Measurements from ENCODE around the gene DNPEP.
"Not testable (repeated sequence)": the region's sequence is repeated elsewhere in the genome, so short reads cannot be mapped to it uniquely, and the experiment has no call there.

DNPEP gene

DNA sequence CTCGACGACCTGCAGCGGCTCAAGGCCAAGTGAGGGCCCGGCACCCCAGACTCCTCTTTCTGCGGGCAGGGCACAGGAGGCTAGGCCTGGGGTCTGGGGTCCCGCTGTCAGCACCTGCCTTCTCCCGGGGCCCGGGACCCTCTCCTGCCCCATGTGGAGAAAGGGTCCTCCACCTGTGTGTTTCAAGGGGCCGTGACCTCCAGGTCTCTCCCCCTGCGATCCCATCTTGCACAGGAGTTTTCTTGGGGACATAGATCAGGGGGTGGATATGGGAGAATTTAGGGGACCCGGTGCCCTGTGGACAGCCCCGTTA is 31.3 kb upstream of the DNPEP start:
- DNase-seq = no peak

- peak in 2 of 3 experiments; percentile 63 to 71 for DNase-seq
These were observed 30.7 kb upstream of the DNPEP start, which contains the start of gene DES for GRCh38 chr2:219418155-219419011. TSS of gene DES (plus strand) at chr2:219418377. CDS start at chr2:219418463, 86 bp downstream.

- DNase-seq = no peak
These were observed 29.7 kb upstream of the DNPEP start for GRCh38 chr2:219417374-219417773.

- DNase-seq = no peak
These were observed 29.2 kb upstream of the DNPEP start for GRCh38 chr2:219416938-219417337.

GRCh38 chr2:219416235-219416602 is 28.5 kb upstream of the DNPEP start:
- no peak for DNase-seq

DNA sequence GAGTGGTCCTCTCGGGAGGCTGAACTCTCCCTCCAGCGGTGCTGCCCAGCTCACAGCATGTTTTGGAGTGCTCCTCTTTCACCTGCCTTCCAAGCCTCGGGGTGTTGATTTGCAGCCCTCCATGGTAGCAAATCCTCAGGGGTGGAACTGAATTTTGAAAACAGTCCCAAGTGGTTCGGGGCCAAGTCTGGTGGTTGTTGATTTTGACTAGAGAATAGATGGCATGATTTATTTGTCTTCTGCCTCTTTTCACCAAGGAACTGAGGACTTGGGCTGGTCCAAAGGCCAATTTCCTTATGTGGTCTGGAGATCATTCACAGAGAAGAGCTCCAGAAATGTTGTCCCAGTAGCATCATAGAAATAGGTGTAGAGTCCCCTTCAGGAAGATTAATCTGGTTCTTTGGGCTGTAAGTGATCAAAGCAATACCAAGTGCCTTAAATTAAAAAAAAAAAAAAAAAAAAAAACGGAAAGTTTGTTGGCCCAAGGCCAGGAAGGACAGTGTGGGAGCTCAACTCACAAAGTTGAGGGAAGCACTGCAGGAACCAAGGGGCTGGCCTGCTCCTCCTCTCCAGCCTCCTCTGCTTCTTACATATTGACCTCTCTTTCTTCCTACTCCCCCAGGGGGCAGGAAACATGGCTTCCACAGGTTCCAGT is 28.0 kb upstream of the DNPEP start:
- no peak for DNase-seq

DNA sequence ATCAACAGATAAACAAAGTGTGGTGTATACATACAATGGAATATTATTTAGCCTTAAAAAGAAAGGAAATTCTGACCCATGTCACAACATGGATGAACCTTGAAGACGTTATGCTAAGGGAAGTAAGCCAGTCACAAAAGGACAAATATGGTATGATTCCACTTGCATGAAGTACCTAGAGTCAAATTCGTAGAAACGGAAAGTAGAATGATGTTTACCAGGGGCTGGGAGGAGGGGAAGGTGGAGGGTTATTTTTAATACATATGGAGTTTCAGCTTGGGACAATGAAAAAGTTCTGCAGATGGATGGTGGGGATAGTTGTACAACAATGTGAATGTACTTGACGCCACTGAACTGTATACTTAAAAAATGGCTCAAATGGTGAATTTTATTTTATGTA is 27.1 kb upstream of the DNPEP start:
- DNase-seq = no peak

- DNase-seq = no peak
These were observed 22.7 kb upstream of the DNPEP start for GRCh38 chr2:219410390-219410789.

- no peak for DNase-seq
These were observed 21.9 kb upstream of the DNPEP start for GRCh38 chr2:219409619-219410018.

DNA sequence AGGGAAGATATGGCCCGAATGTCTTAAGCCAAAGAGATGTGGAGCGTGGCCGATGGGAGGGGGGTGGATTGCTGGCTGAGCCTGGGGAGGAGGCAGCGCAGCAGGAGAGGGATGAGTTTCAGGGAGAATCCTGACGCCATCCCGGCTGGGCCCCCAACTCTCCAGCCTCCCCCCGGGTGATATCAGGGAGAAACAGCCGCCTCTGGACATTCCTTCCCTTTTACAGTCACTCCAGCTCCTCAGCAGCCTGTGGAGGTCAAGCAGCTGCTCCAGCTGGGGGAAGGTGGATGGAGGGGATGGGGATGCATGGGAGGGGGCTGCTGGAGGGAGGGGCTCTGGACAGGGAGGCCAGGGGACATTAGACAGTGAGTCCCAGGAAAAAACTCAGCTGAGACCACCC is 20.9 kb upstream of the DNPEP start:
- DNase-seq = no peak

GRCh38 chr2:219408204-219408603 is 20.5 kb upstream of the DNPEP start:
- DNase-seq = no peak

- DNase-seq = not testable (repeated sequence)
These were observed 19.6 kb upstream of the DNPEP start for GRCh38 chr2:219407343-219407742.

DNA sequence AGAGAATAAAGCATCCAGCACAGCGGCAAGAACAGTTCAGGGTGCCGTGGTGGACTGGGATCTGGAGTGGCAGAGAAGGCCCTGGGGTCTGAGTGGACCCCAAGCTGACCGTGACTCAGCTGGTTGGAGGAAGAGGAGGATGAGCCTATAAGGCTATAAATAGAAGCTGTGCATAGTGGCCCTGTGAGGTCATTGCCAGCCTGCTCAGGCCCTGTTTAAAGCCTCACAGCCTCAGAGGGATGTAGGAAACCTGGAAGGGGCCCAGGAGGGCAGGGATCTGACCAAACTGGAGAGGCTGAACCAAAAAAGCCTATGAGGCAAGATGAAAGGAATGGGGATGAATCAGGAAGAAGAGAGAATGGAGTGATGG is 19.1 kb upstream of the DNPEP start:
- no peak for DNase-seq

DNA sequence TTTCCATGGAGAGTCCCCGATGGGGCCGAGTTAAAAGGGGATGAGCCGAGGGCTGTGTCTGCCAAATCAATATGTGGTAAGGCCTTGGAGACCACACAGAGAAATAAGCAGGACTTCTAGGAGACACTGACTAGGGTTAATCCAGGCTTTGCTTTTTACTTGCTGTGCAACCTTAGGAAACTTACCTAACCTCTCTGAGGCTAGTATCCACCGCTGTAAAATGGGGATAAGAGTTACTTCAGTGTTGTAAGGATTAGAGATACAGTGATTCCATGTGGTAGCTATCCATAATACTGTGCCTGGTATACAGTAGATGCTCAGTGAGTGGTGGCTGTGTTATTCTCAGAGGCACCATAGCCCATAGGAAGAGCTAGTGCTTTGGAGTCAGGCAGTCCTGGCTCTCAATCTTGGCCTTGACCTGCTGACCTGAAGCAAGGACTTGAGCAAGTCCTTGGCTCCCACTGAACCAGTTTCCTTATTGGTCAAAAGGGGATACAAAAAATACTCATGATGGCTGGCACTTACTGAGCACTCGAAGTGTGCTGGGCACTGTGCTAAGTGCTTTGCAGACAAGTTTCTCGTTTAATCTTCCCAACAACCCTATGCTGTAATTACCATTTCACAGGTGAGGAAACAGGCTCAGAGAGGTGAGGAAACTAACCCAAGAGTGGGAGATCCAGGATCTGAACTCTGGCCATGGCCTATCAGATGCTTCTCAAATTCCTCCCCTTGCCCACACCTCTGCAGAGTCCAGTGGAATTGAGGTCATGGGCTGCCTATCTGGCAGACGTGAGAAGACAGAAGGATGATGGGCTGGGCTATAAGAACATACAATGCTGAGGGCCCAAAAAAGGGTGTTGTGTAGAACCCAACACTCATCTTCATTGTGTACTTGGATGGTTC is 18.5 kb upstream of the DNPEP start:
- no peak for DNase-seq

GRCh38 chr2:219405451-219405850 is 17.7 kb upstream of the DNPEP start:
- no peak for DNase-seq

DNA sequence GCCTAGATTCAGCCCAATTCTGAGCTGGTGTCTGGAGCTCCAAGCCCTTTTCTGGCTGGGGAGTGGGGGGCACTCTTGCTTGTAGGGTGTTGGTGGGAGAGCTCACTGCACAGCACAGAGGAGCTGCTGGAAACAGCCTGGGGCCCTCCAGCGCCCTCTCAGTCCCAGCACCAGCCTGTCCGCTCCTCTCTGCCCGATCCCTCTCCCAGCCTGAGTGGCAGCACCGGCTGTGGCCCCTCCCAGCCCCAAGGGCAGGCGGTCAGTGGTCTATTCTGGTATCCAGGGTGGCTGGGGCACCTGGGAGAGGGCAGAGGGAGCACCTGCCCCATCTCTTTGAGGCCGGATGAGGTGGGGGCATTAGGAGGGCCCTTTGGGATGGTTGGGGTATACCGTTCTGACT is 17.2 kb upstream of the DNPEP start:
- no peak for DNase-seq

DNA sequence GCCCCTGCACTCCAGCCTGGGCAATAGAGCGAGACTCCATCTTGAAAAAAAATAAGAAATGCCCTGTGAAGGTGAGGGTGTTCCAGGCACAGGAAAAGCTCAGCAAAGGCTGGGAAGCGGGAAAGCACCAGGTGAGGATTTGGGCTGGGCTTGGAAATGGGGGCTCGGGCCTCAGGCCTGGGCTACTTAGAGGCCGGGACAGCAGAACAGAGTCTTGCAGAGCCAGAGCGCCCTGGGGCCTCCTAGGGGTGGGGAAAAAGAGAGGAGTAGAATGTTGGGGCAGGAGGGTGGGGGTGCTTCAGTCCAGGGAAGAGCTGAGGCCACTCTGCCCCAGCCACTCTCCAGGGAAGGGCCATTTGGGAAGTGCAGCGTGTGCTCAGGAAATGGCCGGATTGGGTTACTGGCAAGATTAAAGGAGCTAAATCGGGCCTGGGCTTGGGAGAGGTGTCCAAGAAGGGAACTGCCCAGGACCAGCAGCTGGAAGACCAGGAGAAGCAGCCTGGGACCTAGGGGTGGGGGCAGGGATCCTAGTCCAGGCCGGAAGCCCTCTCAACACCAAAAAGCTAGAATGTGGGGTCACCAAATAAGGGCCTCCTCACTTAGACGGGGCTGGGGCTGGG is 16.7 kb upstream of the DNPEP start:
- DNase-seq = no peak

- no peak for DNase-seq
These were observed 16.1 kb upstream of the DNPEP start for GRCh38 chr2:219403861-219404260.

DNA sequence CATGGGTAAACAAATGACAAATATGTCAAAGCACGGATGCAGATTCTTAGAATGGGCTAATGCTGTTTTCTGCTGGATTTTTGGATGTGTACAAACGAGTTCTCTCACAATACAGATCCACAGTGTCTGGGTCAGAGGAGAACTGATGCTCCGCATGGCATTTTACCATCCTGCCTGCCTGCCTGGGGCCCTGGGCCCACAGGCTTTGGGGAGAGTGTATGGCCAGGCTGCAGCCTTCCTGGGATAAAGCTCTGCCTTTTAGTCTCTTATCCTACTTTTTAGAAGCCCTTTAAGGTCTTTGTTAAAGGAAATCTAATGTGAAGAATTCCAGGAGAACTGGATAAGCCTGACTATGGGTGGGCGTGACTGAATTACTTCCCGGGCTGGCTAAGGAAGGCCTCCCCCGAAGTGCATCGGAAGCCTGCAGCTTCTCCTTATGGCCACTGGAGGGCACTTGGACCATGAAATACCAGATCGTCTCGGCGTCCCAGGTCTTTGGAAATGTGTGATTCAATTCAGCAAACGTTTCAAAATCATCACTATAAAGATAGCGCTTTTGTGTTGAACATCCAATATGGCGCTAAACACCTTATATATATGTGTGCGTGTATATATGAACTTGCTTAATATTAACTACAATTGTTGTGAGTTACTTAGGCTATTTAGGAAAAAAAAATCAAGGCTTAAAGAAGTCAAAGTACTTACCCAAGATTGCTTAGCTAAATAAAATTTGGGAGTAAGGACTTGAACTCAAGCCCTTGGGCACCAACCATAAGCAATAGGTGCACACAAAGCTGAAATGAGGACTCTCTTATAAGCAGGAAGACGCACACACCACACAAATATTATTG is 15.2 kb upstream of the DNPEP start:
- peak; percentile 41 to 82 (median 50) for DNase-seq

DNA sequence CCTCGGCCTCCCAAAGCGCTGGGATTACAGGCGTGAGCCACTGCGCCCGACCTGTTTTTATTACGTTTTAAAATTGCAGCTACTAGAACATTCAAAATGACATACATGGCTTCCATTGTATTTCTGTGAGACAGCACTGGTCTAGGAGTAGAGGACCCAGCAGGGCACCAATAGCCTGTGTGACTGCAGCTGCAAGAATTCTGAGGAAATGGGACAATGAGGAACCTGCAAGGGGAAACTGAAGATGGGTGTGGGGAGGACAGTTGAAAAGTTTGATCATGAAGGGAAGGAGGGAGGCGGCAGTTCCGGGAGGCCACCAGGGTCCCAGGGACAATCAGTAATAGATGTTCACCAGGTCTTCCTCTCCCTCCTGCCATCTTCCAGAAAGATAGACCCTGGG is 13.9 kb upstream of the DNPEP start:
- DNase-seq = no peak

- no peak for DNase-seq
These were observed 12.8 kb upstream of the DNPEP start for GRCh38 chr2:219400562-219400961.

Measured in NCI-H1417 (cell line).